ENCODE results near the gene KAT2B. TPM values are rescaled to one million over a fixed set of nuclear protein-coding genes. Genes with fewer than 3 reads are reported as not detected.

Gene KAT2B
- total RNA-seq, 1 experiment from 2014 or later = 5.5 TPM

GRCh38 chr3:20091331-20092047, 51.2 kb downstream of the KAT2B start:
- no peak for DNase-seq (ENCODE audit: extremely low read depth, low read depth)

GRCh38 chr3:20095470-20095869, 55.2 kb downstream of the KAT2B start:
- DNase-seq (ENCODE audit: extremely low read depth, low read depth) = no peak

GRCh38 chr3:20096135-20096685, 56.0 kb downstream of the KAT2B start:
- no peak for DNase-seq (ENCODE audit: extremely low read depth, low read depth)

- no peak for DNase-seq (ENCODE audit: extremely low read depth, low read depth)
Measured at GRCh38 chr3:20097015-20097414, 56.8 kb downstream of the KAT2B start.

GRCh38 chr3:20099060-20099459, 58.8 kb downstream of the KAT2B start:
- DNase-seq (ENCODE audit: extremely low read depth, low read depth) = no peak

- DNase-seq (ENCODE audit: extremely low read depth, low read depth) = no peak
Measured at GRCh38 chr3:20100151-20100550, 59.9 kb downstream of the KAT2B start.

- no peak for DNase-seq (ENCODE audit: extremely low read depth, low read depth)
Measured at GRCh38 chr3:20101041-20101440, 60.8 kb downstream of the KAT2B start.

- DNase-seq (ENCODE audit: extremely low read depth, low read depth) = no peak
Measured at GRCh38 chr3:20103731-20104130, 63.5 kb downstream of the KAT2B start.

- no peak for DNase-seq (ENCODE audit: extremely low read depth, low read depth)
Measured at GRCh38 chr3:20104167-20104661, 64.0 kb downstream of the KAT2B start.

- no peak for DNase-seq (ENCODE audit: extremely low read depth, low read depth)
Measured at GRCh38 chr3:20105513-20106280, 65.5 kb downstream of the KAT2B start.

GRCh38 chr3:20107722-20108121, 67.5 kb downstream of the KAT2B start:
- no peak for DNase-seq (ENCODE audit: extremely low read depth, low read depth)

- no peak for DNase-seq (ENCODE audit: extremely low read depth, low read depth)
Measured at GRCh38 chr3:20108869-20109268, 68.6 kb downstream of the KAT2B start.

- DNase-seq (ENCODE audit: extremely low read depth, low read depth) = no peak
Measured at GRCh38 chr3:20110826-20111225, 70.6 kb downstream of the KAT2B start.

GRCh38 chr3:20111836-20112235, 71.6 kb downstream of the KAT2B start:
- no peak for DNase-seq (ENCODE audit: extremely low read depth, low read depth)

- no peak for DNase-seq (ENCODE audit: extremely low read depth, low read depth)
Measured at GRCh38 chr3:20121088-20121487, 80.8 kb downstream of the KAT2B start.

- no peak for DNase-seq (ENCODE audit: extremely low read depth, low read depth)
Measured at GRCh38 chr3:20123131-20123652, 82.9 kb downstream of the KAT2B start.

GRCh38 chr3:20125289-20125688, 85.0 kb downstream of the KAT2B start:
- DNase-seq (ENCODE audit: extremely low read depth, low read depth) = no peak

- no peak for DNase-seq (ENCODE audit: extremely low read depth, low read depth)
Measured at GRCh38 chr3:20125897-20126296, 85.7 kb downstream of the KAT2B start.

- no peak for DNase-seq (ENCODE audit: extremely low read depth, low read depth)
Measured at GRCh38 chr3:20128358-20128757, 88.1 kb downstream of the KAT2B start.

GRCh38 chr3:20130106-20130505, 89.9 kb downstream of the KAT2B start:
- DNase-seq (ENCODE audit: extremely low read depth, low read depth) = no peak

GRCh38 chr3:20136231-20136630, 96.0 kb downstream of the KAT2B start:
- no peak for DNase-seq (ENCODE audit: extremely low read depth, low read depth)

All from NCI-H460 (cell line).